H1 (cell line): ENCODE measurements around the gene RAB36. TPM values are rescaled to one million over a fixed set of nuclear protein-coding genes. Genes with fewer than 3 reads are reported as not detected.

Experiments used
- CTCF ChIA-PET: fragments of 300-600 bp; sonication (Branson Sonifier 250); formaldehyde crosslinking; loops from one replicate; lab custom pipeline; 2021; ENCODE audit not compliant: partially characterized antibody; lab: Charles Lee
- POLR2A ChIA-PET: fragments of 300-600 bp; sonication (Branson Sonifier 250); formaldehyde crosslinking; loops from one replicate; lab custom pipeline; 2021; ENCODE audit warnings: inconsistent platforms; ENCODE audit not compliant: partially characterized antibody; lab: Charles Lee
- DNase-seq, 2 experiments: peaks; one replicate each; pipeline versions ENCODE4 v3.0.0 to v3.0.0-alpha.2; 2010 to 2022; ENCODE audit warnings: low spot score in 2 of 2, low read depth in 1 of 2, mixed read lengths in 1 of 2
- FAIRE-seq: peaks from 2 replicates; lab custom pipeline; 2011; peaks lifted over from hg19 to GRCh38; lab: Jason Lieb, UNC
- H2AFZ ChIP-seq: 2 replicates; pipeline ENCODE4 v1.8.1; 2012; ENCODE audit warnings: low read length, inconsistent platforms
- H2AK5ac ChIP-seq: 2 replicates; pipeline ENCODE4 v1.6.1; 2013; ENCODE audit warnings: low read depth, low read length
- H2BK120ac ChIP-seq: replicated peaks from 2 replicates; pipeline ENCODE3; 2013; ENCODE audit warnings: low read depth, low read length, inconsistent platforms
- H2BK12ac ChIP-seq: 2 replicates; pipeline ENCODE4 v1.6.1; 2013; ENCODE audit warnings: low read depth, low read length
- H2BK15ac ChIP-seq: 2 replicates; pipeline ENCODE4 v1.6.1; 2013; ENCODE audit warnings: low read length
- H2BK20ac ChIP-seq: 2 replicates; pipeline ENCODE4 v1.6.1; 2013; ENCODE audit warnings: low read length
- H2BK5ac ChIP-seq: 2 replicates; pipeline ENCODE4 v1.6.1; 2013; ENCODE audit warnings: low read depth, low read length
- H3K14ac ChIP-seq: 2 replicates; pipeline ENCODE4 v1.6.1; 2013; ENCODE audit warnings: inconsistent platforms; ENCODE audit not compliant: insufficient read length
- H3K18ac ChIP-seq: 2 replicates; pipeline ENCODE4 v1.6.1; 2013; ENCODE audit warnings: low read length; ENCODE audit errors: extremely low read depth
- H3K23ac ChIP-seq: 2 replicates; pipeline ENCODE4 v1.6.1; 2013; ENCODE audit warnings: inconsistent platforms; ENCODE audit not compliant: insufficient read length
- H3K23me2 ChIP-seq: 2 replicates; pipeline ENCODE4 v1.6.1; 2013; ENCODE audit warnings: low read depth, low read length
- H3K27ac ChIP-seq: 2 replicates; pipeline ENCODE4 v1.6.1; 2011; ENCODE audit warnings: low read depth, low read length, inconsistent platforms
- H3K27me3 ChIP-seq, 4 experiments: replicated peaks in 1 of 4; 1 replicate in 1 of 4; 2 replicates in 3 of 4; pipeline versions ENCODE4 v1.6.1 to v1.8.1; 2011 to 2013; ENCODE audit warnings: low read length in 3 of 4, mild to moderate bottlenecking in 3 of 4, inconsistent platforms in 2 of 4, mixed read lengths in 2 of 4, moderate library complexity in 1 of 4; ENCODE audit not compliant: control insufficient read depth in 3 of 4, insufficient read depth in 3 of 4; ENCODE audit errors: extremely low read depth in 1 of 4
- H3K36me3 ChIP-seq, 4 experiments: 2 replicates each; pipeline versions ENCODE4 v1.6.1 to v1.8.1; 2011 to 2013; ENCODE audit warnings: mild to moderate bottlenecking in 4 of 4, low read length in 3 of 4, moderate library complexity in 2 of 4, control low read depth in 1 of 4, inconsistent platforms in 1 of 4; ENCODE audit not compliant: insufficient read depth in 4 of 4, control insufficient read depth in 2 of 4
- H3K4ac ChIP-seq: replicated peaks from 2 replicates; pipeline ENCODE3; 2013; ENCODE audit warnings: low read length, low read depth, mixed read lengths, inconsistent platforms; ENCODE audit not compliant: insufficient read length
- H3K4me1 ChIP-seq, 4 experiments: replicated peaks in 1 of 4; 1 replicate in 1 of 4; 2 replicates in 3 of 4; pipeline versions ENCODE4 v1.6.1 to v1.8.1; 2011 to 2013; ENCODE audit warnings: low read length in 3 of 4, inconsistent platforms in 2 of 4, mixed read lengths in 1 of 4; ENCODE audit not compliant: insufficient read depth in 4 of 4, control insufficient read depth in 3 of 4
- H3K4me2 ChIP-seq, 2 experiments: 2 replicates each; pipeline versions ENCODE4 v1.6.1 to v1.8.1; 2011 to 2013; ENCODE audit warnings: low read depth in 2 of 2, low read length in 2 of 2, control low read depth in 1 of 2, inconsistent platforms in 1 of 2, mild to moderate bottlenecking in 1 of 2; ENCODE audit not compliant: insufficient read depth in 1 of 2
- H3K4me3 ChIP-seq, 4 experiments: fragments of 200-600, 300-600 bp in 1 of 4; sonication (generic), shearing (Covaris generic), sonication (Bioruptor Twin) in 1 of 4; 2 replicates each; pipeline versions ENCODE4 v1.5.1 to v1.8.1; 2011 to 2016; ENCODE audit warnings: low read length in 4 of 4, low read depth in 3 of 4, control low read depth in 2 of 4, inconsistent platforms in 2 of 4, mild to moderate bottlenecking in 2 of 4, mixed read lengths in 1 of 4, moderate library complexity in 1 of 4; ENCODE audit not compliant: insufficient read depth in 2 of 4; ENCODE audit errors: extremely low read depth in 1 of 4
- H3K56ac ChIP-seq: replicated peaks from 2 replicates; pipeline ENCODE3; 2013; ENCODE audit warnings: low read depth, mild to moderate bottlenecking, mixed read lengths, low read length, inconsistent platforms; ENCODE audit not compliant: insufficient read length
- H3K79me1 ChIP-seq: 2 replicates; pipeline ENCODE4 v1.6.1; 2013; ENCODE audit warnings: low read depth, low read length, control low read depth
- H3K79me2 ChIP-seq, 2 experiments: 2 replicates each; pipeline versions ENCODE4 v1.6.1 to v1.8.1; 2012 to 2013; ENCODE audit warnings: low read length in 2 of 2, mild to moderate bottlenecking in 2 of 2, inconsistent platforms in 1 of 2; ENCODE audit not compliant: insufficient read depth in 2 of 2, control insufficient read depth in 1 of 2
- H3K9ac ChIP-seq, 4 experiments: replicated peaks in 1 of 4; 1 replicate in 1 of 4; 2 replicates in 3 of 4; pipeline versions ENCODE4 v1.6.1 to v1.8.1; 2011 to 2013; ENCODE audit warnings: low read depth in 3 of 4, low read length in 3 of 4, control low read depth in 2 of 4, mild to moderate bottlenecking in 2 of 4, moderate library complexity in 2 of 4, inconsistent platforms in 1 of 4; ENCODE audit errors: extremely low read depth in 1 of 4
- H3K9me3 ChIP-seq, 2 experiments: 2 replicates each; pipeline versions ENCODE4 v1.6.1 to v1.8.1; 2012 to 2013; ENCODE audit warnings: mild to moderate bottlenecking in 2 of 2, moderate library complexity in 2 of 2, control low read depth in 1 of 2, inconsistent platforms in 1 of 2, low read depth in 1 of 2, low read length in 1 of 2, mixed read lengths in 1 of 2; ENCODE audit not compliant: insufficient read depth in 2 of 2
- H4K20me1 ChIP-seq, 2 experiments: replicated peaks in 1 of 2; 2 replicates each; pipeline versions ENCODE3 to v1.8.1; 2011 to 2013; ENCODE audit warnings: inconsistent platforms in 2 of 2, low read length in 2 of 2, mild to moderate bottlenecking in 1 of 2; ENCODE audit not compliant: insufficient read depth in 2 of 2, control insufficient read depth in 1 of 2
- H4K5ac ChIP-seq: 2 replicates; pipeline ENCODE4 v1.6.1; 2013; ENCODE audit warnings: low read length, low read depth, mixed read lengths, inconsistent platforms; ENCODE audit not compliant: insufficient read length
- H4K8ac ChIP-seq: 2 replicates; pipeline ENCODE4 v1.8.0; 2013; ENCODE audit warnings: mild to moderate bottlenecking, moderate library complexity, low read length, inconsistent platforms; ENCODE audit not compliant: insufficient read depth; ENCODE audit errors: extremely low read depth
- H4K91ac ChIP-seq: replicated peaks from 2 replicates; pipeline ENCODE3; 2013; ENCODE audit warnings: low read length, mixed read lengths, inconsistent platforms; ENCODE audit not compliant: insufficient read length
- CBX5 ChIP-seq: fragments of 300-800, 300-1000 bp; sonication (generic); IDR thresholded peaks from 2 replicates; pipeline ENCODE4 v1.7.1; 2016; ENCODE audit warnings: antibody characterized with exemption, low read length, low read depth
- CBX8 ChIP-seq: fragments of 300-800, 300-1000 bp; sonication (generic); IDR thresholded peaks from 2 replicates; pipeline ENCODE4 v1.7.1; 2016; ENCODE audit warnings: low read depth, low read length, borderline replicate concordance
- CEBPB ChIP-seq: IDR thresholded peaks from 2 replicates; pipeline ENCODE4 v1.6.1; 2012; ENCODE audit warnings: low read depth, low read length
- CREB1 ChIP-seq: IDR thresholded peaks from 2 replicates; pipeline ENCODE4 v1.6.1; 2012; ENCODE audit warnings: inconsistent platforms
- JUND ChIP-seq: IDR thresholded peaks from 2 replicates; pipeline ENCODE4 v1.6.1; 2011; ENCODE audit warnings: mild to moderate bottlenecking, improper control_type of control experiment, low read length
- KDM1A ChIP-seq: fragments of 200-600, 300-600 bp; sonication (generic); IDR thresholded peaks from 2 replicates; pipeline ENCODE4 v1.7.1; 2016; ENCODE audit warnings: mild to moderate bottlenecking, low read length, borderline replicate concordance
- KDM5A ChIP-seq: fragments of 200-600 bp; IDR thresholded peaks from 2 replicates; pipeline ENCODE4 v1.7.1; 2012; ENCODE audit warnings: mild to moderate bottlenecking, low read length, inconsistent platforms, mixed read lengths
- MAFK ChIP-seq: IDR thresholded peaks from 2 replicates; pipeline ENCODE4 v1.6.1; 2012; ENCODE audit warnings: low read depth, mild to moderate bottlenecking, improper control_type of control experiment, low read length
- RAD21 ChIP-seq, 2 experiments: IDR thresholded peaks in 1 of 2; conservative IDR thresholded peaks in 1 of 2; 2 replicates each; pipeline ENCODE4 v1.6.1; 2011; ENCODE audit warnings: low read depth in 2 of 2, low read length in 2 of 2, improper control_type of control experiment in 1 of 2, inconsistent platforms in 1 of 2, mild to moderate bottlenecking in 1 of 2, moderate library complexity in 1 of 2
- RFX5 ChIP-seq: IDR thresholded peaks from 2 replicates; pipeline ENCODE4 v1.6.1; 2011; ENCODE audit warnings: low read depth, low read length, improper control_type of control experiment, borderline replicate concordance
- SRF ChIP-seq: IDR thresholded peaks from 2 replicates; pipeline ENCODE4 v1.6.1; 2011; ENCODE audit warnings: mild to moderate bottlenecking, low read depth, low read length, moderate library complexity
- TAF7 ChIP-seq: optimal IDR thresholded peaks from 2 replicates; pipeline ENCODE3; 2011; ENCODE audit warnings: low read depth, mild to moderate bottlenecking, inconsistent platforms, low read length, moderate library complexity, borderline replicate concordance
- WGBS, 2 experiments: shearing (Covaris generic) in 1 of 2; methylation state at CpG; one replicate each; pipeline versions ENCODE4 v1.1.6 to v1.1.7; 2013 to 2015; ENCODE audit warnings: low lambda C conversion rate in 2 of 2, mixed read lengths in 2 of 2, inconsistent platforms in 1 of 2, low coverage in 1 of 2, missing lambda C conversion rate in 1 of 2; ENCODE audit not compliant: insufficient replicate concordance in 2 of 2, insufficient coverage in 1 of 2, insufficient read length in 1 of 2; ENCODE audit errors: extremely low coverage in 1 of 2, missing lambda C conversion rate in 1 of 2; 5-methylcytosine and 5-hydroxymethylcytosine counted together
- polyA plus RNA-seq, 7 experiments: library from polyadenylated mRNA; depleted of rRNA in 3 of 7; stranded (reverse) in 5 of 7; unstranded in 2 of 7; fragments of >200 nt in 5 of 7; fragments of 200-250 nt in 2 of 7; gene quantifications; 1 replicate in 5 of 7; 2 replicates in 1 of 7; 4 replicates in 1 of 7; pipeline versions ENCODE4 v1.2.1 to v1.2.3, GENCODE V29; 2011 to 2013; ENCODE audit warnings: missing spikeins in 2 of 7, mixed read lengths in 2 of 7
- total RNA-seq: library from RNA; stranded (reverse); fragmentation: NEBNext Ultra II Directional; extraction: Animal tissue kit (Norgen Biotek cat#: 25700); gene quantifications from 2 replicates; pipeline ENCODE4 v1.2.1, GENCODE V29; 2021

Gene RAB36
- total and polyA plus RNA-seq, 2 of the 8 experiments (the other 6 are each of a cell fraction or from before 2014, with no cell fraction given) = 1.0 to 1.5 TPM

DNA sequence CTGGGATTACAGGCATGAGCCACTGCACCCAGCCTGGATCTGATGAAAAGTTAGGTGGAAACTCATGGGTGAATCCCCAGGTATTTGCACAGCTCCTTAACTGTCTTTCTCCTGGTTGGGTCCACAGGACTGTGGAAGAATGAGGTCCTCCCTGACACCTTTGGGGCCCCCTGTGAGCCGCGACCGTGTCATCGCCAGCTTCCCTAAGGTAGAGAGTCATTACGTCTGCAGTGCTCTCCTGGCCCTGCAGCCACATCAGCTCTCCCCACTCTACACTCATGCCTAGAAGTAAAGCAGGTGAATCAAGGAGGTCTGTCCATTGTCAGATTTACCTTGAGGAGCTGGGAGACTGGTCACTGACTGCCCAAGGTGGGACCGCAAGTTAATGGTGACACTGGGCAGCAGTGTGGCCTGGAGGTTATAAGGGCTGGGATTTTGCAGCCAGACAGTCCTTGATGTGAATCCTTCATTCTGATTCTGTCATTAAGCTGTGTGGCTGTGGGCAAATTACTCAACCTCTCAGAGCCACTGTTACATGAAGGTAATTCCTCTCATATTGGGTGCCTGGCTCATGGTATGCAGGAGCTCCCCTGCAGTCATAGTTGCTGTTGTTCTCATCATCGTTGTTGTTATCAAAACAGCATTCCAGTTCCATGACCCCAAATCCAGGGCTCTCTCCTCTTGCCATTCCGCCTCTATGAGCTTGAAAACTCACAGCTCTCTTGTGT lies 1.4 kb downstream of the RAB36 start:
- Histone ChIP-seq H4K91ac (no peak overlapping the region), H3K79me2 (no peaks in the 10 kb centered on the region), H3K9me3 (no peaks in the 10 kb centered on the region), H2BK120ac (no peak overlapping the region), H4K5ac (no peak overlapping the region), H3K18ac (no peak overlapping the region), H2BK5ac (no peak overlapping the region), H3K27ac (no peak overlapping the region), H3K36me3 (no peaks in the 10 kb centered on the region), H2AFZ (no peak overlapping the region), H3K4ac (no peak overlapping the region), H3K9ac (no peak overlapping the region), H2BK15ac (peak overlapping the region; percentile 61; the same call in 1 of the 2 replicates), H3K23ac (no peak overlapping the region), H4K8ac (no peak overlapping the region), H3K27me3 (peaks cover 0 to 14% (median 7%) of the 10 kb centered on the region in 4 experiments; a peak in 5 of 7 replicates), H4K20me1 (no peaks in the 10 kb centered on the region), H3K4me2 (no peak overlapping the region; a peak in 1 of 4 replicates), H2AK5ac (no peak overlapping the region), H3K14ac (no peak overlapping the region), H2BK12ac (no peak overlapping the region), H3K4me1 (peaks cover 0 to 21% (median 9%) of the 10 kb centered on the region in 4 experiments; a peak in 5 of 7 replicates), H3K56ac (no peak overlapping the region), H3K4me3 (no peak overlapping the region), H3K79me1 (no peaks in the 10 kb centered on the region), H2BK20ac (no peak overlapping the region), H3K23me2 (peaks cover 6% of the 10 kb centered on the region; the same call in 1 of the 2 replicates)
- WGBS, 2 experiments = 77% methylated on average over 8 of the region's 8 CpGs; no CpG with 5 or more reads in 1 of the 2 experiments
- ChIA-PET CTCF (interaction anchor here (0.7 to 5.8 kb wide), 6 partner anchors 9 to 239 kb away, joined by 3 to 49 read pairs (median 4); no protein-coding TSS in a partner anchor), POLR2A (interaction anchor here (2.1 kb wide), 1 partner anchor 10 kb away, joined by 6 read pairs; no protein-coding TSS in a partner anchor)
- FAIRE-seq = no peak
- no peak for DNase-seq
- TF ChIP-seq CEBPB (no peak), MAFK (no peak), RAD21 (IDR thresholded peaks at IDR 0.05 in 1 of 2, conservative IDR thresholded peaks at IDR 0.05 in 1 of 2; ENCODE audit: low read depth in 2 of 2, low read length in 2 of 2) (no peak), KDM1A (no peak), TAF7 (no peak), CBX5 (no peak), CREB1 (no peak), RFX5 (no peak), CBX8 (no peak), KDM5A (no peak), SRF (no peak), JUND (no peak)
